ENCODE measurements around the gene BABAM2.

BABAM2 gene

DNA sequence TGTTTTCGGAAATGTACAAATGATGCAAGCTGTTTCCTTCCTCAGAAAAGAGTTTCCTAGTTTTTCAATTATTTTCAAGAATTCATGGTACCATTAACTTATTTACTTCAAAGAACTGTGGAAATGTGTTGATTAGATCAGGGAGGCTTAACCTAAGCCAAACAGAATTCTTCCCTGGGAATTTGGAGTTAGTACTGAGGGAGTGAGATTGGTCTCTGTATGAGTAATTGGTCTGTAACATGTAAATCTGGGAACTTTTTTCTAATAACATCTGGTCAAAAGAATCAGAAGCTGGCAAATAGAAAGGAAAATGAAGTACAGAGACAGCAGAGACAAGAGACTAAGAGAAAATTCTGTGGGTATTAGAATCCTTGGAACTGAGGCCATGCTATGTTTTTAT, 145.8 kb downstream of the BABAM2 start:
- no peak for DNase-seq

DNA sequence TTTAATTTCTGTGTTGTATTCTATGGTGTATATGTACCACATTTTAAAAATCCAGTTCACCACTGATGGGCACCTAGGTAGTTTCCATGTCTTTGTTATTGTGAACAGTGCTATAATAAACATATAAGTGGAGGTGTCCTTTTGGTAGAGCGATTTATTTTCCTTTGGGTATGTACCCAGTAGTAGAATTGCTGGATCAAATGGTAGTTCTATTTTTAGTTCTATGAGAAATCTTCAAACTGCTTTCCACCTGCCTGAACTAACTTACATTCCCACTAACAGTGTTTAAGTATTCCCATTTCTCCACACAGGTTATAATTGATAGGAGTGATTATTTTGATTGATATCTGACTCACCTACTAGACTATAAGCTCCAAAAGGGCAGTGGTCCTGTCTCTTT, 148.2 kb downstream of the BABAM2 start:
- no peak for DNase-seq

DNA sequence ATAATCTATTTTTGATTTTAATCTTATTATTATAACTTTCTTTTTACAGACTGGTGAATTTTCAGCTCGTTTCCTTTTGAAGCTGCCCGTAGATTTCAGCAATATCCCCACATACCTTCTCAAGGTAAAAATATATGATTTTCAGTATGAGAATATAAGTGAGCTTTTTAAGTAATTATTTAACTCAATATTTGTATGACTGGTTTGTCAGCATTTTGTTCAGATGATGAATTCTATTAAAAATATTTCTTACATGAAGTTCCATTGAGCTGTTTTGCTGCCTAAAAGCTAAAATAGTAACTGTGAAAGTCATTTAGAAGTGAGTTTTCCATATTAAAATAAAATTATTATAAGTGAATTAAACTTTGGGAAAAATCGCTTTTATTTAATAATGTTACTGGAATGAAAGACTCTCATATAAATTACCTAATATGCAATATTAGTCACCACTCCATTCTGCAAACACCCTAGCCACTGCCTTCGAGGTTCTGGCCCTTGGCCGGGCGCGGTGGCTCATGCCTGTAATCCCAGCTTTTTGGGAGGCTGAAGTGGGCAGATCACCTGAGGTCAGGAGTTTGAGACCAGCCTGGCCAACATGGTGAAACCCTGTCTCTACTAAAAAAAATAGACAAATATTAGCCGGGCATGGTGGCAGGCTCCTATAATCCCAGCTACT, 155.3 kb downstream of the BABAM2 start:
- no peak for DNase-seq

DNA sequence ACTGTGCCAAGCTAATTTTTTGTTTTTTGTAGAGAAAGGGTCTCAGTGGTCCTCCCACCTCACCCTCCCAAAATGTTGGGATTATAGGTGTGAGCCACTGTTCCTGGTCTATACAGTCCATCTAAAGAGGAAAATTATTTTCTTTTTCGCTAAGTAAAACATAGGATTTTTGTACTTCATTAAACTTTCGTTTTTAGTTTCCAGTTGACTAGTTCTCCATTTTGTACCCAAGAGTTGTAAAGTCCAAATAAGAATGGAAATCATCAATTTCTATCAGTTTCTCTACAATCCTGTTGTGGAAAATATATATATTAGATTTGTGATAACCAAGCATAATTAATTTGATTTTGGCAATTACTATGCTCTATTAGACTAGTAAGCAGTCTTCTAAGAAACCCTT, 156.4 kb downstream of the BABAM2 start:
- DNase-seq = peak; percentile 65

DNA sequence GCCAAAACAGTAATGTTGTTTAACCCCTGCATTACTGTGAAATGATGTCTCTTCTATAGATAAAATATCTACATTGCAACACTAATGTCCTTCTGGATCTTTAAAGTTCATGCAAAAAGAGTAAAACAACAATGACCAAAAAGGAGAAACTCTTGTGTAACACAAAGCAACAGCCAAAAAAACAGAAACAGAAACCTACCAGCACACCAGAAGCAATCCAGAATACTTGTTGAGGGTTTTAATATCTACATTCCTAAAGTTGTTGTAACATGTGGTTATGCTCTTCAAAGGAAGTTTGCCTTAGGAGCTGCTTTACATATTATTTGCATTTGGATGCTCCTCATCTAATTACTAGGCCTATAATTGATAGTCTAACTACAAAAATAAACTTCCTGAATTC, 157.2 kb downstream of the BABAM2 start:
- DNase-seq = peak; percentile 84

DNA sequence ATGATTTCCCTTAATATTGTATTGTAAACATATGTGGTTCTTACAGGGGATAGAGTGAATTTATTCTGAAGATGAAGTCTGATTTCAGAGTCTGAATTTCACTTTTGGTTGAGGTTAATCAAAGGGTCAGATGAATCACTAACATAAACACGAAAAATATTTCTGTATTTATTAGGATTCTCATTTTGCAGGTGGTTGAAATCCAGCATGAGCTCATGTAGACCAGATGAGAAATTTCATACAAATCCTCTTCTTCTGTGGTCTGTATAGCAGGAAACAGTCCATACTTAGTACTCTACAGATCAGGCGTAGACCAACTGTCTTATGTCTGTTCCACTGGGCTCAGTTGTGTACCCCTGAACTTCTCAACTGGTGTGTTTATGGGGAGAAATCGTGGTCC, 157.8 kb downstream of the BABAM2 start:
- no peak for DNase-seq

DNA sequence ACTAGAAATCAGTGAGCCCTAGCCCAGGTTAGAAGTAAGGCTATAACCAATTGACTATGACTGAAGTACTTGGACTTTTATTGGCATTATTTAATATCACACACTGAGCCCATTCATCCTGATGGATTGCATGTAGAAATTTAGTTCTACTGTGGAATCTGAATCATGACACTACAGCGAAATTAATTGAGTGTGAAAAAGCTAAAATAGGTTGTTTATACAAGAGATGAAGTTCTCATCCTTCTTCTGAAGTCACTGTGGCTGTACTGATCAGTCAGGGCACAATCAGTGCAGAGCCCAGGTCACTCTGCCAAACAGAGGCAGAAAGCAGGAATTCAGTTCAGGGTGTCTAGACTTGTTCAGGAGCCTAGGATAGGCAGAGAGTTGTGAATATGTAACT, 158.9 kb downstream of the BABAM2 start:
- no peak for DNase-seq

DNA sequence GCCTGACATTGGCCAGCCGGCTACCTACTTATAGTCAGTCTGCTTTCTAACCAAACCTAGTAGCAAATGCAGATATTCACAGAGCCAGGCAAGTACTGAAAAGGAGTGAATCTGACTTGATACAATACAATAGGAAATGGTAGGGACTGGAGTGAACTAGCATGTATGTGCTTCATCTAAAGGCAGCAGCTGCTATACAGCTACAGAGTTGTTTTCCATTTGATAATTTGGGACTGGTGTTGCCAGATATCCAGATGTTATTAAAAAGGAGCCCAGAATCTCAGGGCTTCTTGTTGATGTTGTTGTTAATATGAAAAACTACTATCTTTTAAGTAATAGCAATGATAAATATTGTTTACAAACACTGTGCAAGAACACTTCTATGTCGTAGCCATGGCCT, 159.4 kb downstream of the BABAM2 start:
- no peak for DNase-seq

DNA sequence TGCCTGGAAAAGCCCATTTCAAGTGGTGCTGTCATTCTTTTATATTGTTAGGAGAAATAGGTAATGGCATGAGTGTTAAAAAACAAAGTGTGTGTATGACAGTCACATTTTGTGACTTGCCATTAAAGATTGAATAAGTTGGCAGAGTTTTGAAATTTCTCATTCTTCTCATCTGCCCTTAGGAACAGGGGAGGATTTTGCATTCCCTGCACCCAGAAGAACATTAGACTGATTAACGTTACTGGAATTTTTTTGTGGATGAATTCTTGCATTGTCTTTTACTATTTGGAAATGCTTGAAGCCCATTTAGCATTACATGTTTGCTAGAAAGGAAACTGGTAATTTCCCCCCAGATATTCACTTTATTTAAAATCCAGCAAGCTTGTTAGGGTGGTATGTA, 162.2 kb downstream of the BABAM2 start:
- DNase-seq = no peak

DNA sequence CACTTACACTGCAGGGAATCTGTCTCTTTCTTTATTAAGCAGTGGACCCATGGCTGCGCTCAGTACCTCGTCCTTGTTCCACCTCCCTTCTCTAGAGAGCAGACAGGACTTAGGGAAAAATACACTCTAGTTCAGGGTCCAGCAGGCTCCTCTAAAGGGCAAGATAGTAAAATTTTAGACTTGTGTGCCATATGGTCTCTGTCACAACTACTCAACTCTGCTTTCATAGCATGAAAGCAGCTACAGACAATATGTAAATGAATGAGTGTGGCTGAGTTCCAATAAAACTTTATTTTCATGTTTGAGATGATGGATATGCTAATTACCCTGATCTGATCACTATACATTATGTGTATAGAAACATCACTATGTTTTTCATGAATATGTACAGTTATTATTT, 163.1 kb downstream of the BABAM2 start:
- DNase-seq = no peak

DNA sequence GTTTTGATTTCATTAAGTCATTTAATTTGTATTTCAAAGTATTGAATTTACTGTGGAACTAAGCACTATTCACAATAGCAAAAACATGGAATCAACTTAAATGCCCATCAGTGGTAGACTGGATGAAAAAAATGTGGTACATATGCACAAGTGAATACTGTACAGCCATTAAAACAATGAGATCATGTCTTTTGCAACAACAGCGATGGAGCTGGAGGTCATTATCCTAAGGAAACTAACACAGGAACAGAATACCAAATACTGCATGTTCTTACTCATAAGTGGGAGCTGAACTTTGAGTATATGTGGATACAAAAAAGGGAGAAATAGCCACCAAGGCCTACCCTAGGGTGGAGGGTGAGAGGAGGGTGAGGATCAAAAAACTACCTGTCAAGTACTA, 164.4 kb downstream of the BABAM2 start:
- DNase-seq = no peak

DNA sequence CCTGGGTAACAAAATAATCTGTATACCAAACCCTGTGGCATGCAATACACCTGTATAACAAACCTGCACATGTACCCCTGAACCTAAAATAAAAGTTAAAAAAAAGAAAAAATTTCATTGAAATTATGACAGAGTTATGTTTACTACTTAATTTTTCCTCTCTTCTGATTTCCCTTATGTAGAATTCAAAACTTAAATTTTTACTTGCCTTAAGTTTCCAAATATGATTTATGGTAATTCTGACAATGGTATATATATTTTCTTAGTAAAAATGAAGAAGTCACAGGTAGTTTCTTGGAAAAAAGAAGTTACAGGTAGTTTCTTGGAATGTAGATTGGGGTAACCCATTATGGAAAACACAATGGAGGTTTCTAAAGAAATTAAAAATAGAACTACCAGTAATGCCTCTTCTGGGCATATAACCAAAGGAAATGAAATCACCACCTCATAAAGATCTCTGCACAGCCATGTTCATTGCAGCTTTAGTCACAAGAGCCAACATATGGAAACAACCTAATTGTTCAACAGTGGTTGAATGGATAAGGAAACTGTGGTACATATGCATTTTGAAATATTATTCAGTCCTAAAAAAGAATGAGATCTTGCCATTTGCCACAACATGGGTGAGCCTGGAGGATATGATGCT, 164.9 kb downstream of the BABAM2 start:
- no peak for DNase-seq

DNA sequence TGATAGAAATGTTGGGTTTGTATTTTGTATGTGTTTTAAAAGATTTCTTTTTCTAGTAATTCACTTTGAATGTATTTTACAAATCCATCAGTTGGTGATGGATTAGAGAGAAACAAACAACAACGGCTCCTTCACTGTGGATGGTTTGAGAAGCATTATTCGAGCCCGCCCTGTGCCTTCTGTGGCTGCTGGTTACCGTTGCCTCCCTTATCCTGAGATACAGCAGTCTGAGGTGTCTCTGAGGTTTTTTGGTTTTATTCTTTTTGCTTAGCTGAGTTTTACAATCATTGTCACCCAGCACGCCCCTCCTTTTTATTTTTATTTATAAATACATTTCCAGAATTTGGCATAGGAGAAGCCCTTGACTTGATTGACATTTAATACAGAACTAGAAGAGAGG, 168.3 kb downstream of the BABAM2 start:
- no peak for DNase-seq

DNA sequence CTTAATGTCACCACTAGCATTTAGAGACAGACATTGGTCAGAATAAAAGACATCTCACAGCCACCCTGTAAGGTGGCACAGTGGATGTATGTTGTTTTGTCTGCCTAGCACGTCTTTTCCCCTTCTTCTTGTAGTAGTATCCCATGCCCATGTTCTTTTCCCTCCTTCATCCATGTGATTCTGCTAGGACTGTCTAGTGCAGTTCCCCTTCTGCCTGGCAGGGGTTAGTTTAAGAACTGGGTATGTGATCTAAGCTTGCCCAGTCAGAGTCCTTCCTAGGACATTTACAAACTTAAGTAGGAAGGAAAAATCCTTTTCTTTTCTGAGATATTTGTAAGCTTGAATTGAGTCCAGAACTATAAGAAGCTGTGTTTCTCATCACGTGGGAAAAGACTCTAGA, 172.3 kb downstream of the BABAM2 start:
- no peak for DNase-seq

DNA sequence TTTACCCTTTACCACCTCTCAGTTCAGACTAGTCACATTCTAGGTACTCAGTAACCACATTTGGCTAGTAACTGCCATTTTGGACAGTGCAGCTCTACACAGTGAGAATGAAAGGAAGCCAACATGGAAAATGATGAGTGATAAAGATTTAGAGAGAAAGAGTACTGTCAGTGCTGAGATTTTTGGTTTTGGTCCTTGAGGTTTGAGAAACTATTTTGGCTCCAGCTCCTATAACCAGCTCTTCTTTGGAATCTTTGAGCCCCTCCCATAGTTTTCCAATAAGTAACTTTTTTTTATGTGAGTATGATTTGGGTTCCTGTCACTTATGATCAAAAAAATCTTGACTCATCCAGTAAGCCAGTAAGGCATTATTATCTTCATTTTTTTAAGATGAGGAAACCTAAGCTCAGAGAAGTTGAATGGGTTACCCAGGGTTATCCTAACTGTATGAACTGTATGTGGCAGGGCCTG, 173.0 kb downstream of the BABAM2 start:
- no peak for DNase-seq

DNA sequence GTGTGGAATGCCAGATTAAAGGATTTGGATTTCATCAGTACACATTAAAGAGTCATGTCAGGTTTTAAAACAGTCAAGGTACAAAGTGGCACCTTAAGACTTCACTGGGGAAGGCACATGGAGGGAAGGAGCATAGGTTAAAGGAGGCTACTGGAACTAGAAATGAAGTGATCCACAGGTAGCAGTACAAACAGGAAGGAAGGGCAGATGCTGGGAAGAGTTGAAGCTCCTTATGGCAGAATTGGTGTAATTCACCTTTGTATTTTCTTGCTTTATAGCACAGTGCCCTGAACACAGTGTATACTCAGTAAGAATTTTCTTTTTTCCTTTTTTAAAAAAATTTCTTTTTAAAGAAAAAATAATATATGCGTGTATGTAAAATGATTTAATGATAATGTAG, 177.1 kb downstream of the BABAM2 start:
- DNase-seq = no peak

DNA sequence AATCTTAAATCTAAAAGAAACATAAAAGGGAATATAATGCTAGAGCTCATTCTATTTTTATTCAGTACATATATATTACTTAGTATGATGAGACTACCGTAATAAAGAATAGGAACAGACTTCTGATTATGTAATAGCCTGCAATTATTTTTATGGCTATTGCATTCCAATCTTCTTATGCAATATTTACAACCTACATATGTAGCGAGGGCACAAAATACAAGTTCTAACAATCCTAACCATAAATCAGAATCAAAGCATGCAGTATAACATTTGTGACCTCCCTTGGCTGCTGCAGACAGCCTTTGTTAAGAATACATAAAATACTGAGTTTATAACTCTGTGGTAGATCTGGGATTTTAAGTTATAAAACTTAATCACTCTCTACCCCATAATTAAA, 177.6 kb downstream of the BABAM2 start:
- peak; percentile 40 for DNase-seq

DNA sequence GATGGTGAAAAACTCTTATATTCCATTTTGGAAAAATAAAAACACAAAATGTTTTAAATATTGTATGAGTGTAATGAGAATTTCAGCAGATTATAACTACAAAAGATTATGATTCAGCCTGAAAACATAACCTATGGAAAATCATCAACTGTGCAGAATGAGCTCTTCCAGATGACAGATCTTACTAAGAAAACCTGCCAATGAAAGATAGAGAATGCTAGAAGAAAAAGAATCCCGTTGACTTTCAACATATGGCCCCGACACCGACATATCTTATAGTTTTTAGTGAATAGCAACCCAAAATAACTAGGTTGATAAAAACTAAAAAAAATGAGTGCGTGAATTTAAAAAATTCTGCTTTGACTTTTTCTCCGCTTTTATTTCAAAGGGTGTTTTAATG, 178.0 kb downstream of the BABAM2 start:
- no peak for DNase-seq

DNA sequence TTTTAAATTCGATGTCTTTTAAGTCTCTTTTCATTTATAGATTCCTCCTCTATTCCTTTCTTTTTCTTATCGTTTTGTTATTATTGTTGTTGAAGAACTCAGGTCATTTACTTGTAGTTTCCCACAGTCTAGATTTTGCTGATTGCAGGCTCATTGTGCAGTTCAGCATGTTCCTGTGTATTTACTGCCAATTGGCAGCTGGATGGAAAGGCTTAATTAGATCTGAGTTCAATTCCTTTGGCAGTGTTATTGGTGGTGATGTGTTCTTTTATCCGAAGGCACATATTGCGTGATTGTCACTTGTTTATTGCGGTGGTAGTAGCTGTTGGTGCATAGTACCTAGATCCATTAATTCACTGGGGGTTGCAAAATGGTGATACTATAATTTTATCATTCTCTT, 180.7 kb downstream of the BABAM2 start:
- no peak for DNase-seq

DNA sequence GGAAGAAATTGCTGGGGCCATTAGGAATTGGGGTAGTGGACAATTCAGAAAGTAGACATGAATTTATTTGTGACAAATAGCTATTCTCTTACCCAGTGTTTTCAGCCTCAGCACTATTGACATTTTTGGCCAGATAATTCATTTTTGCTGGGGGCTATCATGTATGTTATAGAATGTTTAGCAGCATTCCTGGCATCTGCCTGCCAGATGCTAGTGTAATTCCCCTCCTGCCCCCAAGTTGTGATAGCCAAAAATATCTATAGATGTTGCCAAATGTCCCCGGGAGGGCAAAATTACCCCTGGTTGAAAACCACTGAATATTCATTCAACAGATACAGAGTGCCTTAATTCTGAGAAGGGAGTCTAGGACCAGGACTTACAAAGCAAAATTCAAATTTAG, 183.6 kb downstream of the BABAM2 start:
- no peak for DNase-seq

DNA sequence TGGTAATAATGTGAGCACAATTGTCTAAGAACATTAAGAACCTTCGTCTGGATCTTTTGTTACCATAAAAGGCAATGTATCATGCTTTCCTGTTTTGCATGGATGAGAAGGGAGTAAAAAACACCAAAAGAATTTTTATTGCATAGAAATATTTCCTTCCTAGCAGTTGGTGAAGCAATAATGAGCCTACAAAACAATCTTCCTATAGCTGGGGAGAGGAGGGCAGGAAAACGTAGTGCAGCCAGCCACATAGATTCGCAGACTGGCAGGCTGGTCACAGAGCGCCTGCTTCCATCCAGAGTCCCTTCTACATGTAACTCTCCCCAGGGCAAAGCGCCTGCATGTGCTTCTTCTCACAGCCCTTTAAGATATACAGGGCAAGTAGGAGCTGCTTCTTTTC, 190.4 kb downstream of the BABAM2 start:
- DNase-seq = no peak

DNA sequence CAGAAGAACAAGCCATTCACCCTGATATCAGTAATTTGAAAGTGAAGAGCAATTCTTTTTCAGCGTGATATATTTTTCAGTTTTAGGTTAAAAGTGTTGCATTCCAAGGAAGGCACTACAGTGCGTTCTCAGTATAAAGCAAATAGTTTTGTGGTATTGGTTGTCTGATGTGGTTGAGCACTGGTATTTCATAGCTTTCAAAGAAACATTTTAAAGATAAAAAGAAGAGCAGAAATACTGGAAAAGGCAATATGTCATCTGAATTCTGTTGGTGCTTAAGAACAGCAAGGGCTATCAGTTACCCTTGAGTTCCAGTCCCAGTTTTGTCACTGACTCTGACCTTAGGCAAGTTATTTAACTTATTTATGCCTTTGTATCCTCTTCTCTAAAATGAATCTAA, 191.6 kb downstream of the BABAM2 start:
- no peak for DNase-seq

DNA sequence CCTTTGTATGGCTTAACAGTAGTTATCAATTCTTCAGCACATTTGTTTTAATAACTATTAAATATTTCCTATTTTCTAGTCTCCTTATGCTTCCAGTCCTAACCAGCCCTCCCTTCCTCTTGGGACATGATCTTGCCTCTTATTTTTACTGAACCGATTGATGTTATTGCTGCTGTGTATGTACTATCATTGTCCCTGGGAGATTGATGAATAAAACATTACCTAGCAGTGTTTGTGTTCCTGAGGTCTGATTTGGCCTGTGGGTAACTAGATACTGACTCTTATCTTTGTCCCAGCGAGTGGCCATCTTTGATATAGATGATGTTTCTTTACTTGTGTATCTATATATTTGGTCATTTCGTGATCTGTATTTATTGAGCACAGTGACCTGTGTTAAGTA, 192.9 kb downstream of the BABAM2 start:
- no peak for DNase-seq

DNA sequence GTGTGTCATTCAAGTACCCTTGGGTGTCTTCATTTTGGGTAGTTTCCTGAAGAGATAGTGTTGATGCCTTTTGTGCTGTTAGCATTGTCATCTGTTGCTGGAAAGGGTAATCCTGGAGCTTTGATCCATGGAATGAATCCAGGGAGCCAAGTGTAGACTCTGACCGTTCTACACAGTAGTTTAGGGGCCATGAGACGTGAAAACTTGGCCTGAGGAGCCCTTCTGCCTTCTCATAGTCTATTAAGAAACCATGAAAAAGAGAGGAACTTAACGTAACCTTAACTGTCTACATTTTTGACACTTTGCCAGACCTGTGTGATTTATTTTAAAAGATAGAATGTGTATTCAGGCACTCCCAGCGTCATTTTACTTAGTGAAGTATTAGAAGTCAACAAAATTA, 194.0 kb downstream of the BABAM2 start:
- DNase-seq = peak; percentile 15

DNA sequence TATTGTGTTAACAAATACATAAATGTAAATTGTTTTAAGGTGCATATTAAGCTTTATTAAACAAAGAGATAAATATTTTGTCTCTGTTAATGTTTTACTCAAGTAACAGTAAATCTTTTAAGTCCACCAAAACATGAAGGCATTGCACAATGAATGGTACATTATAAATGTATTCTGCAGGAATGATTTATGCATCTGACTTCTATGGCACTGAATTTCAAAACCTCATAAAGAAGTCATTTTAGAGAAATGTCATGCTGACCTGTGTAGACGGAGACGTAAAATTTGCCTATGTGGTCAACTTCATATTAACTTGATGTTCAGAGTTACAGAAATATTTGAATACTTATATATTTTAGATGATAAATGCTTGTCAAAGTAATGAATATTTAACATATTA, 194.7 kb downstream of the BABAM2 start:
- no peak for DNase-seq
